Measurements from ENCODE around the gene SARS2. TPM values are rescaled to one million over a fixed set of nuclear protein-coding genes. Genes with fewer than 3 reads are reported as not detected.

SARS2 gene
- total RNA-seq, 2 donors from 2014 or later, result 23.3 to 57.5 TPM

GRCh38 chr19:38975861-38976271, 45.3 kb upstream of the SARS2 start:
- Histone ChIP-seq H3K27me3 (replicated peaks; ENCODE audit: insufficient read depth) (no peaks in the 10 kb centered on the region), H3K36me3 (no peaks in the 10 kb centered on the region), H3K4me1 (replicated peaks) (no peaks in the 10 kb centered on the region), H3K27ac (peak overlapping the region; percentile 89 to 90), H3K4me3 (peak overlapping the region; percentile 61 to 65), H3K9me3 (no peaks in the 10 kb centered on the region)
- DNase-seq (ENCODE audit: low spot score), result peak; percentile 8
- no peak for TF ChIP-seq CTCF (IDR thresholded peaks at IDR 0.05)
- TF ChIP-seq POLR2AphosphoS5 (IDR thresholded peaks at IDR 0.05), result no peak
- TF ChIP-seq POLR2A (IDR thresholded peaks at IDR 0.05), result no peak
- WGBS, result 4% methylated on average over 14 of the region's 22 CpGs
- intact Hi-C loops (cut with DNase I), result no loop called here

- Histone ChIP-seq H3K9me3 (no peaks in the 10 kb centered on the region), H3K36me3 (no peaks in the 10 kb centered on the region), H3K4me1 (replicated peaks) (no peaks in the 10 kb centered on the region), H3K4me3 (peak within 1 kb of the TSS; percentile 61 to 65), H3K27ac (peak within 1 kb of the TSS; percentile 89 to 90), H3K27me3 (replicated peaks; ENCODE audit: insufficient read depth) (no peaks in the 10 kb centered on the region)
- DNase-seq (ENCODE audit: low spot score), result peak; percentile 42
- TF ChIP-seq POLR2A (IDR thresholded peaks at IDR 0.05) (no peak), CTCF (IDR thresholded peaks at IDR 0.05) (no peak), POLR2AphosphoS5 (IDR thresholded peaks at IDR 0.05) (peak; percentile 4)
- intact Hi-C loops (cut with DNase I), result no loop called here
- 4% methylated on average over 31 of the region's 63 CpGs for WGBS
Measured at GRCh38 chr19:38975214-38975860, 44.8 kb upstream of the SARS2 start, which contains the start of gene FBXO17. TSS of gene FBXO17 (minus strand) at chr19:38975742. CDS start at chr19:38950319, 25,423 bp downstream.

- 14% methylated on average over 19 of the region's 19 CpGs for WGBS
- H3K36me3 ChIP-seq, result no peaks in the 10 kb centered on the region
- H3K9me3 ChIP-seq, result no peaks in the 10 kb centered on the region
- peak overlapping the region; percentile 61 to 65 for H3K4me3 ChIP-seq
- H3K27me3 ChIP-seq (replicated peaks; ENCODE audit: insufficient read depth), result no peaks in the 10 kb centered on the region
- TF ChIP-seq POLR2AphosphoS5 (IDR thresholded peaks at IDR 0.05) (no peak), POLR2A (IDR thresholded peaks at IDR 0.05) (no peak), CTCF (IDR thresholded peaks at IDR 0.05) (peak in 1 of 4 experiments; percentile 10)
- peak overlapping the region; percentile 89 to 90 for H3K27ac ChIP-seq
- intact Hi-C loops (cut with DNase I), result no loop called here
- H3K4me1 ChIP-seq (replicated peaks), result no peaks in the 10 kb centered on the region
- DNase-seq (ENCODE audit: low spot score), result no peak
Measured at GRCh38 chr19:38974624-38975213, 44.2 kb upstream of the SARS2 start.

GRCh38 chr19:38971672-38972071, 41.1 kb upstream of the SARS2 start:
- intact Hi-C loops (cut with DNase I), result no loop called here
- WGBS, result 94% methylated on average over 2 of the region's 2 CpGs

More at GRCh38 chr19:38971672-38972071, 41.1 kb upstream of the SARS2 start:
- Histone ChIP-seq H3K27me3 (replicated peaks; ENCODE audit: insufficient read depth) (no peaks in the 10 kb centered on the region), H3K27ac (no peak overlapping the region), H3K4me3 (no peak overlapping the region), H3K4me1 (replicated peaks) (no peaks in the 10 kb centered on the region), H3K36me3 (no peaks in the 10 kb centered on the region), H3K9me3 (no peaks in the 10 kb centered on the region)
- no peak for DNase-seq (ENCODE audit: low spot score)
- TF ChIP-seq POLR2A (IDR thresholded peaks at IDR 0.05) (no peak), CTCF (IDR thresholded peaks at IDR 0.05) (no peak), POLR2AphosphoS5 (IDR thresholded peaks at IDR 0.05) (no peak)

Measured in prostate gland (tissue), 2 donors.